NCI-H526 treated with DMSO at 0.1 percent for 48 hours (cell line): ENCODE measurements around the gene MEP1B.
"Not testable (repeated sequence)": the region's sequence is repeated elsewhere in the genome, so short reads cannot be mapped to it uniquely, and the experiment has no call there.

Experiments used
- DNase-seq: peaks from one replicate; lab custom pipeline; 2025; lab: John Stamatoyannopoulos, UW

Gene MEP1B

DNA sequence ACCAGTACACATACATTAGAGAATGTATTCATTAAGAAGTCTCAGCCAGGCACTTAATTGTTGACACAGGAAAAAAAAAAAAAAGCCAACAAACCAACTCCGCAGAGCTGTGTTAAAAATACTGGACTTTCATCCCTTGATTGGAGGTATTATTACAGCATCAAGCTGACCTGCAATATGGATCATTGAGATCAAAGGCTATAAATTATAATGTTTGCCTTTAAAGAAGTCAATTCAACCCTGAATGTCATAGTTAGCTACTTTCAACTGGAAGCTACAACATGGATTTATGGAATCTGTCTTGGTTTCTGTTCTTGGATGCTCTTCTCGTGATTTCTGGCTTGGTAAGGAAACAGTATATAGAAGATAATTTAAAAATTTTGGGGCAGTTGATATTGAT, at the start of gene MEP1B:
Gene MEP1B (plus strand): TSS at position 250 of the 400 bp plus-strand sequence. CDS start 32 bp downstream, at position 282.
- no peak for DNase-seq

DNA sequence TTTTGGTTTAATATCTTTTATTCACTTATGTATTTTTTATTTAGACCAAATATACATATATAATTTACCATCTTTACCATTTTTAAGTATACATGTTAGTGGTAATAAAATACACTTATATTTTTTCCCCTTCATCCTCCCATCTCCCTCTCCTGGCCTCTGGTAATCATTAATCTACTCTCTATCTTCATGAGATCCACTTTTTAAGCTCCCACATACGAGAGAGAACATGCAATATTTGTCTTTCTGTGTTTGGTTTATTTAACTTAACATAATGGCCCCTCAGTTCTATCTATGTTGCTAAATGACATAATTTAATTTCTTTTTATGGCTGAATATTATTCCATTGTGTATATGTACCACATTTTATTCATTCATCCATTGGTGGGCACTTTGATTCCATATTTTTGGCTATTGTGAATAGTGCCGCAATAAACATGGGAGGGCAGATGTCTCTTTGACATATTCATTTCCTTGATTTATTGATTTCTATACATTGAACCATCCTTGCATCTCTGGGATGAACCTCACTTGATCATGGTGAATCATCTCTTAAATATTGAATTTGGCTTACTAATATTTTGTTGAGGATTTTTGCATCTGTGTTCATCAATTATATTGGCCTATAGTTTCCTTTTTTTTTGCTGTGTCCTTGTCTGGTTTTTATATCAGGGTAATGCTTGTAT, 41.5 kb upstream of the MEP1B start:
- DNase-seq, result no peak

DNA sequence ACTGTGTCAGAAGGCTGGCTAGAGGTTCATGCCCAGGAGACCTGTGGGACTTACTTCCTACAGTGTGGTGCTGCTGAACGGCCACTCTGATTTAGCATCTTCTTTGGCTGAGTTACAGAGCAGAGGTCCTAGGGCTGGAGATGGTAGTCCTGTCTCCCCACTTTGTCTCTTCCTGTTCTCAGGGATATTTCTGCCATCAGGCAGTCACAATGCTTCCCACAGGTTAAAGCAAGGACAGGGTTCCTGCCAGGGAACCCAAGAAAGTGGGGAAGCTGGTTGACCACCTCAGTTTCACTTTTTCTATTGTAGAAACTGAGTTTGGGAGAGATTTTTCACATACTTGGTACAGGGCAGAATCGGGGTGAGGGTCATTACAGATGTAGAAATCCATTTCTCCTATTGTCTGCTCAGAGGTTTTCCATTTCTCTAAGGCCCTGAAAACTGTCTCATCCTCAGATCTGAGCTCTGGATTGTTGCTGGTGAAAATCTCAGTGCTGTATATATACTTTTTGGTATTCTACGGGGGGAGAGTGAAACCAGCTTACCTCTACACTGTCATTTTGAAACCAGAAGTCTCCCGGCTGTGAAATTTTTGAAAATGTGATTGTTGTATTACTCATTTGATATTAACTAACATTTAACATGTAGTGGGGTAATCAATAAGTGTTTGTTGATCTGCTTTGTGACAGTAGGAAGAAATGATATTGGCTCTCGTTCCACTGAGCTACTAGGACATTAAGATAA, 37.0 kb upstream of the MEP1B start:
- no peak for DNase-seq

GRCh38 chr18:32156855-32157254, 33.0 kb upstream of the MEP1B start:
- DNase-seq, result no peak

GRCh38 chr18:32157580-32157979, 32.3 kb upstream of the MEP1B start:
- no peak for DNase-seq

DNA sequence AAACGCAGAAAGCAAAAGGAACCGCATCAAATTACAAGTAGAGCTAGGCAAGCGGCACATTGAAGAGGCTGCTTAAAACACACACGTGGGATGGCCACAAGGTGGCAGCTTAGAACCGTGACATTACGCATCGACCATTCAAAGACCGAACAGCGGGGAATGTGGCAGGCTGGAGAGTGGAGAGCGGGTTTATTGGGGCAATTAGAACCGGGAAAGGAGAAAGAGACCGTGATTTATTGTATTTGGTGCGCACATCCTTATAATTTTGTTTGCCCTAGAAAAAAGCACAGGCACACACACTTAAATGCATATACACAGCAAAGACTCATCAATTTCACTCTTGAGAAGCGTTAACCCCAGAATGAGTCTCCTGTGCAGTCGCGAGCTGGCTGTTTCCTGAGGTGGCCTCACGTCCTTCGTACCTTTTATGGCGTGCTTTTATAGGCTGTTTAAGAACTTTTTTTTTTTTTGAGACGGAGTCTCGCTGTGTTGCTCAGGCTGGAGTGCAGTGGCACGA, 31.7 kb upstream of the MEP1B start:
- DNase-seq, result peak; percentile 61

DNA sequence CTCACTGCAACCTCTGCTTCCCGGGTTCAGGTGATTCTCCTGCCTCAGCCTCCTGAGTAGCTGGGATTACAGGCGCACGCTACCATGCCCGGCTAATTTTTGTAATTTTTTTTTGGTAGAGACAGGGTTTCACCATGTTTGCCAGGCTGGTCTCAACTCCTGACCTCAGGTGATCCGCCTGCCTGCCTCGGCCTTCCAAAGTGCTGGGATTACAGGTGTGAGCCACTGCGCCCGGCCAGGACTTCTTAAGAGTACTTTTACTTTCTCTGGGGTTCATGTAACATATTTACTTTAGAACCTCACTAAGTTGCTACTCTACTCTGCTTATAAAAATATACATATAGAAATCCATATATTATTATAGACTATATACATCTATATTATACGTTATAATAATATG, 31.2 kb upstream of the MEP1B start:
- DNase-seq, result not testable (repeated sequence)

- DNase-seq, result no peak
Observed at GRCh38 chr18:32160547-32160946, 29.3 kb upstream of the MEP1B start.

DNA sequence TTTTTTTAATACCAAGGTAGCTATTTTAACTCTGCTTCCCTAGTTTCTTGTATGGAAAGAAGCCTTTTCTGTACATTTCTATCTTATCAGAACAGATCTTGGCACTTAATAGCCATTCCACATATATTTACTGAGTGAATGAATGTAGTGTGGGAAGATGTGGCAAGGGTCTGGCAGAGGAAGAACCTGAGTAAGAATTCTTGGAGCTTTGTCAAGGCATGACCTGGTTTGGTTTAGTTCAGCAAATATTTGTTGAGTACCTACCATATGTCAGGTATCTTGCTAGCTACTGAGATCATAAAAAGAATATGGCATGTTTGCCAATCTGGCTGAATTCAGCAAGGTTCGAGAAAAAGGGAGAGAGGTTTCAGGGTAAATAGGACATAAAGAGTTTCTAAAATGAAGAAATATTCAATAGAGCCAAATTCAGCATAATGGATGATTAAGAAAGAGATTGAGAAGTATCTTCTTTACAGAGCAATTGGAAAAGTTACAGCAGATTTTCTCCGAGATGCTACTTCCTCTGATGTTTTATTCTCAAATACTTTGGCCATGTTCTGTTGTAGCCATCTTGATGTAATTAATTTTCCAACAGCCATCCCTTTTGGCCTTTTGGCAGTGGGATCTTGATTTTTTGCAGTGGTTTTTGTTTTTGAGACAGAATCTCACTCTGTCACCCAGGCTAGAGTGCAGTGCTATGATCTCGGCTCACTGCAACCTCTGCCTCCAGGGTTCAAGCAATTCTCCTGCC, 21.7 kb upstream of the MEP1B start:
- DNase-seq, result no peak

GRCh38 chr18:32173654-32174053, 16.2 kb upstream of the MEP1B start:
- no peak for DNase-seq

DNA sequence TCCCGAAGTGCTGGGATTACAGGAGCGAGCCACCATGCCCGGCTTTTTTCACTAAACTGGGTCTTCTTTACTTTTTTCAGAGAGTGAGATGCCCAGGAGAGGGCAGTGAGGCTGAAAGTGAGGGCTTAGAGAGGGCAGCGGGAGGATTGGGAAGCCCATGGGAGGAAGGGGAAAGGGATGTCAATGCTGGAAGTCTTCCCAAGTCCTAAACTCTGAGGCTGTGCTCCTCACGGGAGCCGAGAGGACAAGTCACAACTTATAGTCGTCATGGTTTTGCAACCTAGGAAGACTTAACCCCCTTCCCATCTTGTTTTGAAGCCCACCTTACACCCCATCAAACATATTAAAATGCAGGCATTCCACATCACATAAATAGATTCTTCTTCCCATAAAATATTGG, 15.1 kb upstream of the MEP1B start:
- DNase-seq, result no peak

DNA sequence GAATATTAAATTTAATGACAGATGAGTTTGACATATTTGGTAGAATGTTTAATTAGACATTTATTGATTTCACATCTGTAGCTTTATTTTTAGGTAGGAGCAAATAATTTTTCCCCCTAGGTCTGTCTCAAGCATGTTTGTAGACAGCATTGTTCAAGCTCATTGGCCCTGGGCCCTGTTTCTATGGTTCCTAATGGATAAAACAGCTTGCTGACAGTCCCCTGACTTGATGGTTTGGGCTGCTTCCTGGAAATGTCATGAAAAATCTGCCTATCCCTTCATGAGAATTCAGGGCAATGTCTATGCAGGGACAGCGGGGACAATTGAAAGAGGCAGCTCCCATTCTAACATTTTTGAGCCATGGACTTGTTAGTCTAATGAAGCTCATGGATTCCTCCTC, 14.6 kb upstream of the MEP1B start:
- no peak for DNase-seq

- DNase-seq, result not testable (repeated sequence)
Observed at GRCh38 chr18:32176745-32177144, 13.1 kb upstream of the MEP1B start.

DNA sequence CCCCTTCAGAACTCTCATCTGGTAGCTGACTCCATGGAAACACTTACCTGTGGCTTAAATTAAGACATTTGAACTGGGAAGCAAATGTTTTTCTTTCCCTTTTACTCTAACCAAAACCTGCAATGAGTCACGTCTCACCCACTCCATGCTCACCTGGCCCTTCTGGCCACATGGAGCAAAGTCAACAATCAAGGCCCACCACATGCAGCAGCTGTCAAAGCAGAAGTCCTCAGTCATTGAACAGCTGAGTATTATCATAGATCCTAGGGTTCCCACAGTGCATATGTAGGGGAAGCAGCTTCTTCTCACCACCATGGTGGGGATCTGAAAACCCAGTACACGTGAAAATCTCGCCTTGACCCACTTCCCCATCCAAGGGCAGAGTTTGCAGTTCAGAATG, 12.3 kb upstream of the MEP1B start:
- no peak for DNase-seq

- DNase-seq, result no peak
Observed at GRCh38 chr18:32183503-32183902, 6.3 kb upstream of the MEP1B start.

DNA sequence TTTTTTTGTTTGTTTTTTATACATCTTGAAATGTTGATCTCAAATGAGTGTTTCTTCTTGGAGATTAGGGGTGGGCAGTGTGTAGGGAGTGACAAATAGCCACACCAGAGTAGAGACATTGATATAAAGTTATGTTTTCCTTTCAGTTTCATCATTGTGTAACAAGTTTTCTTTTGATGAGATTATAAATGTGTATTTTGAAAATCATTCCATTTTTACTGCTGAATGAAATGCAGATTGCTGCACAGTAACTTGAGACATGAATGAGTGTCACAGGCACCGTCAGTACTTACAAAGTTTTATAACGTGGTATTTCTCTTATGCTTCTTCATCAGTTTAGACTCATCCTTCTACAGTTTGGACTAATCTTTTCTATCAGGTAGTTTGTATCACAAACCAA, 370 bp downstream of the MEP1B start:
- DNase-seq, result no peak

- no peak for DNase-seq
Observed at GRCh38 chr18:32195881-32196815, 6.3 kb downstream of the MEP1B start.

DNA sequence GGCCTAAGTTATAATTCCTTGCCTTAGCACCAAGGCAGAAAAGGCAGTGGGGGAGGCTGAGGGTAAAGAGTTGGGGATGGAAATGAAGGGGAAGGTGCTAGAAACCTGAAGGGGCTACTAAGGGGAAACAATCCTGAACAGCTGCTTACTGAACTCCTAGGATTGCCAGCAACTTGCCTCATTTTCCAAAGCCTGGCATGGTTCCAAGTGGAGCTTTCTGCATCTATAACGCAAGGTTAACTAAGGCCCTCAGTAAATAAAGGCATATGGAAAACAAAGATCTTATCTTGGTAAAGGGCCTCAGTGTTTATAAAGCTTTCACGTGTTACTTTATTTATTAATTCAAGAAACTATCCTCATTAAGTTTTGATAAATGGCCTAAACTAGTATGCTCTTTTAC, 10.9 kb downstream of the MEP1B start:
- DNase-seq, result peak; percentile 4

DNA sequence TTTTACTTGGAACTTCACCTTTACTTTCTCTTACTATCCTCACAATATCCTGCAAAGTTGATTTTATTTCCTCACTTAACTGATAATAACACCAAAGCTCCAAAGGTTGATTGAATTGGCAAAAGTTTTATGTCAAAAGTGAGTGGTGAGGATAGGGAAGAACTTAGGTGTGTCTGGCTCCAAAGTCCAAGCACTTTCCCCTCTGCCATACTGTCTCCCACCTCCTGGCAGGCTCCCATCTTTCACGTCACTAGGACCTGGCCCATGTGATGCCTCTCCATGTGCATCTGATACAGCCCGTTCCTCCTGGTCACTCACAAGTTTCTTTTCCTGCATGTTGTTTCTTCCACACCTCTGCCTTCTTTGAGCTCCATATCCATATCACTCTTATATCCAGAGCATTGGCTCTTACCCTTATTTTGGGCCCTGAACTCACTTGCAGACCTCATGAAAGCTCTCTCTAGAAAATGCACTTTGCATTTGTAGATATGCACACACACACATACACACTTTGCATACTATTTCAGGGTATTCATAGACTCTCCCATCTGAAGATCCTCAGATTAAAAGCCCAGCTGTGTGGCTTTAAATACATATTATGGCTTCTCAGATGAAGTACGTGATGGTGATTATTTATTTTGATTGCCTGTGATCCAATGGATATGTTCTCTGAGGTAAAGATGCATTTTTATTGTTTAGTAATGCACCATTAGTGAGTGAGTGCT, 12.3 kb downstream of the MEP1B start:
- DNase-seq, result no peak

- DNase-seq, result no peak
Observed at GRCh38 chr18:32208023-32208422, 18.2 kb downstream of the MEP1B start.

DNA sequence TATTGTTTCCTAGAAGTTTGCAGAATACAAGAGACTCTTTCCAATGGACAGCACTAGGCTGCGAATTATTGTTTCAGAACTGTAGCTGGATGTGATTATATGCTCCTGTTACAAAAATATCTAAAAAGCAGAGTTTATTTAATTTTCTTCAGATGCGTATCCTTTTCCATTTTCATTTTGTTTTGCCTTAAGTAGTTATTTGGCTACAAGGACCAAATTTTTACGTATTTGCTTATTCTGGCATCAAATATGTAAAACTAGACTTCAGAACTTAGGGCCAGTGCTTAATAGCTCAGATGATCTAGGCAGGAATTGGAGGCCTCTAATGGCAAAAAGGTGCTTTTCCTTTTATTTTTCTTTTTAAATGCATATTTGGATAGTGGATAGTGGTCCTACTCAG, 18.7 kb downstream of the MEP1B start:
- DNase-seq, result no peak
